Measurements from ENCODE around the gene TPCN1.

Gene TPCN1
- total RNA-seq: 55.5 reads per million, percentile 70 among the genes with 10 or more reads in this experiment

- DNase-seq: peak; percentile 97
Observed at GRCh38 chr12:113221181-113221996, at the start of gene TPCN1. Gene TPCN1, plus strand, starts transcription at chr12:113221464. Its CDS starts 5,389 bp downstream, at chr12:113226853.

- DNase-seq: no peak
Observed at GRCh38 chr12:113171543-113171942, 49.7 kb upstream of the TPCN1 start.

- DNase-seq: no peak
Observed at GRCh38 chr12:113172185-113172584, 49.1 kb upstream of the TPCN1 start.

GRCh38 chr12:113173081-113173698 is 48.1 kb upstream of the TPCN1 start:
- DNase-seq: no peak

GRCh38 chr12:113174461-113175384 is 46.5 kb upstream of the TPCN1 start:
- peak; percentile 72 for DNase-seq

GRCh38 chr12:113179023-113179422 is 42.2 kb upstream of the TPCN1 start:
- no peak for DNase-seq

- DNase-seq: no peak
Observed at GRCh38 chr12:113180333-113180732, 40.9 kb upstream of the TPCN1 start.

GRCh38 chr12:113181975-113182374 is 39.3 kb upstream of the TPCN1 start:
- no peak for DNase-seq

GRCh38 chr12:113183030-113183589 is 38.2 kb upstream of the TPCN1 start:
- no peak for DNase-seq

- DNase-seq: no peak
Observed at GRCh38 chr12:113184098-113184899, 37.0 kb upstream of the TPCN1 start.

- peak; percentile 80 for DNase-seq
Observed at GRCh38 chr12:113184900-113185179, 36.4 kb upstream of the TPCN1 start.

GRCh38 chr12:113185180-113186032 is 35.9 kb upstream of the TPCN1 start, which contains the start of the genes DDX54 and RITA1:
Gene DDX54, minus strand, starts transcription at chr12:113185478. Its CDS starts 27 bp downstream, at chr12:113185451.
Gene RITA1, plus strand, starts transcription at chr12:113185721. Its CDS starts 1,026 bp downstream, at chr12:113186747.
- DNase-seq: peak; percentile 75

GRCh38 chr12:113186033-113186365 is 35.3 kb upstream of the TPCN1 start:
- DNase-seq: no peak

- DNase-seq: no peak
Observed at GRCh38 chr12:113186666-113187325, 34.5 kb upstream of the TPCN1 start.

GRCh38 chr12:113189361-113189760 is 31.9 kb upstream of the TPCN1 start:
- no peak for DNase-seq

GRCh38 chr12:113190761-113191160 is 30.5 kb upstream of the TPCN1 start:
- no peak for DNase-seq

- no peak for DNase-seq
Observed at GRCh38 chr12:113191227-113191626, 30.0 kb upstream of the TPCN1 start.

- DNase-seq: no peak
Observed at GRCh38 chr12:113194971-113195391, 26.3 kb upstream of the TPCN1 start.

GRCh38 chr12:113195598-113195997 is 25.7 kb upstream of the TPCN1 start:
- DNase-seq: no peak

- DNase-seq: no peak
Observed at GRCh38 chr12:113196582-113196981, 24.7 kb upstream of the TPCN1 start.
